WTC11 (cell line): ENCODE measurements around the gene ZNF175. TPM values are rescaled to one million over a fixed set of nuclear protein-coding genes. Genes with fewer than 3 reads are reported as not detected.

Source experiments
- ATAC-seq: fragments of 200-7000 bp; cut with Tn5 transposase; 2 replicates; pipeline ENCODE4 v1.10.0; 2021; ENCODE audit warnings: mild to moderate bottlenecking, moderate library complexity
- CTCF ChIA-PET: fragments of 300-600 bp; sonication (Branson Sonifier 250); formaldehyde crosslinking; loops from one replicate; lab custom pipeline; 2021; ENCODE audit warnings: antibody characterized with exemption; lab: Charles Lee
- POLR2A ChIA-PET: fragments of 350-600 bp; sonication (Branson Sonifier 250); formaldehyde crosslinking; loops from one replicate; lab custom pipeline; 2021; ENCODE audit warnings: antibody characterized with exemption; lab: Charles Lee
- DNase-seq: peaks from one replicate; pipeline ENCODE4 v3.0.0; 2021; ENCODE audit warnings: low spot score
- H3K27ac Mint-ChIP-seq: 2 replicates; pipeline ENCODE4 v1.8.0; 2021; ENCODE audit warnings: mixed read lengths
- H3K27me3 Mint-ChIP-seq: 2 replicates; pipeline ENCODE4 v1.8.0; 2021; ENCODE audit warnings: low read depth, mild to moderate bottlenecking, moderate library complexity, mixed read lengths
- H3K36me3 Mint-ChIP-seq: 2 replicates; pipeline ENCODE4 v1.8.0; 2021; ENCODE audit warnings: mixed read lengths
- H3K4me1 Mint-ChIP-seq: 2 replicates; pipeline ENCODE4 v1.8.0; 2022; ENCODE audit warnings: mixed read lengths
- H3K4me3 Mint-ChIP-seq: 2 replicates; pipeline ENCODE4 v1.8.0; 2021; ENCODE audit warnings: mild to moderate bottlenecking, moderate library complexity, mixed read lengths
- H3K9me3 Mint-ChIP-seq: 2 replicates; pipeline ENCODE4 v1.8.0; 2021; ENCODE audit warnings: mixed read lengths
- CREB1 ChIP-seq: sonication (generic); formaldehyde crosslinking; IDR thresholded peaks from 2 replicates; pipeline ENCODE4 v1.8.0; 2023; ENCODE audit warnings: mild to moderate bottlenecking, missing genetic modification reagents
- E2F4 ChIP-seq: sonication (generic); formaldehyde crosslinking; IDR thresholded peaks from 2 replicates; pipeline ENCODE4 v1.8.1; 2022; ENCODE audit warnings: low read depth, mild to moderate bottlenecking, moderate library complexity, missing genetic modification reagents, borderline replicate concordance
- ELF4 ChIP-seq: sonication (generic); formaldehyde crosslinking; IDR thresholded peaks from 2 replicates; pipeline ENCODE4 v1.8.1; 2022; ENCODE audit warnings: low read depth, mild to moderate bottlenecking, moderate library complexity, missing genetic modification reagents
- FOXP1 ChIP-seq: sonication (generic); formaldehyde crosslinking; IDR thresholded peaks from 2 replicates; pipeline ENCODE4 v1.8.0; 2022; ENCODE audit warnings: missing genetic modification reagents, mild to moderate bottlenecking, moderate library complexity, borderline replicate concordance
- JAZF1 ChIP-seq: fragments of 250-450 bp; sonication (Bioruptor Pico); IDR thresholded peaks from 2 replicates; pipeline ENCODE4 v1.9.0; 2021; ENCODE audit warnings: moderate library complexity, mild to moderate bottlenecking, inconsistent platforms
- MXD4 ChIP-seq: fragments of 250-450 bp; sonication (Bioruptor Pico); IDR thresholded peaks from 2 replicates; pipeline ENCODE4 v1.8.0; 2021; ENCODE audit warnings: mild to moderate bottlenecking, moderate library complexity, borderline replicate concordance
- MYBL2 ChIP-seq: sonication (generic); formaldehyde crosslinking; IDR thresholded peaks from 2 replicates; pipeline ENCODE4 v1.8.1; 2023; ENCODE audit warnings: mild to moderate bottlenecking, moderate library complexity, missing genetic modification reagents
- NFYB ChIP-seq: sonication (generic); formaldehyde crosslinking; conservative IDR thresholded peaks from 2 replicates; pipeline ENCODE4 v1.8.0; 2022; ENCODE audit warnings: low read depth, missing genetic modification reagents
- NR3C1 ChIP-seq: sonication (generic); formaldehyde crosslinking; conservative IDR thresholded peaks from 2 replicates; pipeline ENCODE4 v1.8.1; 2023; ENCODE audit warnings: low read depth, mild to moderate bottlenecking, missing genetic modification reagents
- RORB ChIP-seq: fragments of 250-450 bp; sonication (Bioruptor Pico); IDR thresholded peaks from 2 replicates; pipeline ENCODE4 v1.9.0; 2021; ENCODE audit warnings: mild to moderate bottlenecking
- TEAD4 ChIP-seq: sonication (generic); formaldehyde crosslinking; IDR thresholded peaks from 2 replicates; pipeline ENCODE4 v1.8.0; 2022; ENCODE audit warnings: mild to moderate bottlenecking, missing genetic modification reagents
- TP53 ChIP-seq: sonication (generic); formaldehyde crosslinking; IDR thresholded peaks from 2 replicates; pipeline ENCODE4 v1.8.1; 2023; ENCODE audit warnings: mild to moderate bottlenecking, missing genetic modification reagents
- ZNF138 ChIP-seq: sonication (generic); formaldehyde crosslinking; conservative IDR thresholded peaks from 2 replicates; pipeline ENCODE4 v1.8.1; 2022; ENCODE audit warnings: mild to moderate bottlenecking, moderate library complexity, missing genetic modification reagents
- ZNF317 ChIP-seq: sonication (generic); formaldehyde crosslinking; IDR thresholded peaks from 2 replicates; pipeline ENCODE4 v1.8.1; 2023; ENCODE audit warnings: low read depth, mild to moderate bottlenecking, moderate library complexity, missing genetic modification reagents, borderline replicate concordance
- ZNF425 ChIP-seq: fragments of 250-450 bp; sonication (Bioruptor Pico); conservative IDR thresholded peaks from 2 replicates; pipeline ENCODE4 v1.9.0; 2021; ENCODE audit warnings: mild to moderate bottlenecking
- ZNF671 ChIP-seq: fragments of 250-450 bp; sonication (Bioruptor Pico); IDR thresholded peaks from 2 replicates; pipeline ENCODE4 v1.8.0; 2021; ENCODE audit warnings: mild to moderate bottlenecking
- total RNA-seq: library from RNA; stranded (reverse); gene quantifications from 3 replicates; pipeline ENCODE4 v1.2.3, GENCODE V29; 2021
- TF ChIP-seq, protein P1 (sequence below): fragments of 250-450 bp; sonication (Bioruptor Pico); IDR thresholded peaks from 2 replicates; pipeline ENCODE4 v2.1.2; 2022; ENCODE audit warnings: mild to moderate bottlenecking, moderate library complexity
- TF ChIP-seq, protein P2 (sequence below): sonication (generic); formaldehyde crosslinking; IDR thresholded peaks from 2 replicates; pipeline ENCODE4 v1.8.1; 2022; ENCODE audit warnings: mild to moderate bottlenecking, moderate library complexity, missing genetic modification reagents
- TF ChIP-seq, protein P3 (sequence below): sonication (generic); formaldehyde crosslinking; IDR thresholded peaks from 2 replicates; pipeline ENCODE4 v1.8.0; 2022; ENCODE audit warnings: mild to moderate bottlenecking, missing genetic modification reagents
- TF ChIP-seq, protein P4 (sequence below): sonication (generic); formaldehyde crosslinking; IDR thresholded peaks from 2 replicates; pipeline ENCODE4 v1.8.1; 2023; ENCODE audit warnings: mild to moderate bottlenecking, missing genetic modification reagents, moderate library complexity

Gene ZNF175
- total RNA-seq, 1 experiment from 2014 or later: 10.9 TPM

GRCh38 chr19:51566489-51567100 is 4.5 kb upstream of the ZNF175 start (continued):
- no peak for TF ChIP-seq ZNF138 (CRISPR knock-in tag)
- no peak for TF ChIP-seq TP53 (CRISPR knock-in tag)
- TF ChIP-seq NFYB (CRISPR knock-in tag): no peak

GRCh38 chr19:51567583-51567982 is 3.5 kb upstream of the ZNF175 start:
- H3K4me3 Mint-ChIP-seq: no peak overlapping the region
- H3K27me3 Mint-ChIP-seq: peaks cover 61% of the 10 kb centered on the region
- ATAC-seq (no peak), DNase-seq (no peak)
- TF ChIP-seq ZNF425 (CRISPR knock-in tag): no peak
- no peak for TF ChIP-seq CREB1 (CRISPR knock-in tag)
- no peak for TF ChIP-seq JAZF1 (CRISPR knock-in tag)
- no peak for TF ChIP-seq ZNF671 (CRISPR knock-in tag)
- TF ChIP-seq TEAD4 (CRISPR knock-in tag): no peak
- TF ChIP-seq RORB: no peak
- TF ChIP-seq ZNF317 (CRISPR knock-in tag): no peak
- TF ChIP-seq, protein P1, sequence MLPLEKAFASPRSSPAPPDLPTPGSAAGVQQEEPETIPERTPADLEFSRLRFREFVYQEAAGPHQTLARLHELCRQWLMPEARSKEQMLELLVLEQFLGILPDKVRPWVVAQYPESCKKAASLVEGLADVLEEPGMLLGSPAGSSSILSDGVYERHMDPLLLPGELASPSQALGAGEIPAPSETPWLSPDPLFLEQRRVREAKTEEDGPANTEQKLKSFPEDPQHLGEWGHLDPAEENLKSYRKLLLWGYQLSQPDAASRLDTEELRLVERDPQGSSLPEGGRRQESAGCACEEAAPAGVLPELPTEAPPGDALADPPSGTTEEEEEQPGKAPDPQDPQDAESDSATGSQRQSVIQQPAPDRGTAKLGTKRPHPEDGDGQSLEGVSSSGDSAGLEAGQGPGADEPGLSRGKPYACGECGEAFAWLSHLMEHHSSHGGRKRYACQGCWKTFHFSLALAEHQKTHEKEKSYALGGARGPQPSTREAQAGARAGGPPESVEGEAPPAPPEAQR (CRISPR knock-in tag): no peak
- TF ChIP-seq NFYB (CRISPR knock-in tag): no peak
- TF ChIP-seq FOXP1: no peak
- TF ChIP-seq ELF4 (CRISPR knock-in tag): no peak
- TF ChIP-seq, protein P2, sequence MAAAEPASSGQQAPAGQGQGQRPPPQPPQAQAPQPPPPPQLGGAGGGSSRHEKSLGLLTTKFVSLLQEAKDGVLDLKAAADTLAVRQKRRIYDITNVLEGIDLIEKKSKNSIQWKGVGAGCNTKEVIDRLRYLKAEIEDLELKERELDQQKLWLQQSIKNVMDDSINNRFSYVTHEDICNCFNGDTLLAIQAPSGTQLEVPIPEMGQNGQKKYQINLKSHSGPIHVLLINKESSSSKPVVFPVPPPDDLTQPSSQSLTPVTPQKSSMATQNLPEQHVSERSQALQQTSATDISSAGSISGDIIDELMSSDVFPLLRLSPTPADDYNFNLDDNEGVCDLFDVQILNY (CRISPR knock-in tag): no peak
- no peak for TF ChIP-seq MYBL2 (CRISPR knock-in tag)
- TF ChIP-seq, protein P3, sequence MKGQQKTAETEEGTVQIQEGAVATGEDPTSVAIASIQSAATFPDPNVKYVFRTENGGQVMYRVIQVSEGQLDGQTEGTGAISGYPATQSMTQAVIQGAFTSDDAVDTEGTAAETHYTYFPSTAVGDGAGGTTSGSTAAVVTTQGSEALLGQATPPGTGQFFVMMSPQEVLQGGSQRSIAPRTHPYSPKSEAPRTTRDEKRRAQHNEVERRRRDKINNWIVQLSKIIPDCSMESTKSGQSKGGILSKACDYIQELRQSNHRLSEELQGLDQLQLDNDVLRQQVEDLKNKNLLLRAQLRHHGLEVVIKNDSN (CRISPR knock-in tag): no peak
- TF ChIP-seq E2F4 (CRISPR knock-in tag): no peak
- TF ChIP-seq MXD4 (CRISPR knock-in tag): no peak
- no peak for TF ChIP-seq NR3C1
- TF ChIP-seq, protein P4, sequence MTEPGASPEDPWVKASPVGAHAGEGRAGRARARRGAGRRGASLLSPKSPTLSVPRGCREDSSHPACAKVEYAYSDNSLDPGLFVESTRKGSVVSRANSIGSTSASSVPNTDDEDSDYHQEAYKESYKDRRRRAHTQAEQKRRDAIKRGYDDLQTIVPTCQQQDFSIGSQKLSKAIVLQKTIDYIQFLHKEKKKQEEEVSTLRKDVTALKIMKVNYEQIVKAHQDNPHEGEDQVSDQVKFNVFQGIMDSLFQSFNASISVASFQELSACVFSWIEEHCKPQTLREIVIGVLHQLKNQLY (CRISPR knock-in tag): no peak
- ChIA-PET POLR2A (no interaction called here), CTCF (no interaction called here)
- H3K4me1 Mint-ChIP-seq: peaks cover 7% of the 10 kb centered on the region
- H3K9me3 Mint-ChIP-seq: no peaks in the 10 kb centered on the region
- no peak overlapping the region for H3K27ac Mint-ChIP-seq
- H3K36me3 Mint-ChIP-seq: no peaks in the 10 kb centered on the region
